Ovary (tissue), 3 donors: Measurements from ENCODE around the gene CFAP92.

Experiments used
- CTCF ChIP-seq, 3 donors: fragments of 450-650 bp in 2 of 3; fragments of 200-600 bp in 1 of 3; IDR thresholded peaks; one replicate each; pipeline versions ENCODE4 v1.5.1 to v1.8.0; 2016 to 2022; ENCODE audit warnings: antibody characterized with exemption in 3 of 3, mild to moderate bottlenecking in 1 of 3
- POLR2A ChIP-seq: fragments of 450-650 bp; IDR thresholded peaks from one replicate; pipeline ENCODE4 v1.6.1; 2017; ENCODE audit warnings: antibody characterized with exemption, mild to moderate bottlenecking, moderate library complexity
- donor health status: DM: no; HTN: no; CAD: no.

GRCh38 chr3:129023909-129024308, 30.0 kb upstream of the CFAP92 start:
- no peak for TF ChIP-seq POLR2A
- no peak for TF ChIP-seq CTCF (IDR thresholded peaks at IDR 0.05)
